HepG2 (cell line): Measurements from ENCODE around the gene CLDN10. TPM values are rescaled to one million over a fixed set of nuclear protein-coding genes. Genes with fewer than 3 reads are reported as not detected.

Source experiments
- ATAC-seq: fragments of 200-7000 bp; cut with Tn5 transposase; 3 replicates; pipeline ENCODE4 v1.9.1; 2020; ENCODE audit warnings: mild to moderate bottlenecking, moderate library complexity
- BruUV-seq: library from RNA; stranded (reverse); fragments of 400-500 nt; replicated peaks from 2 replicates; lab custom pipeline; 2021; lab: Mats Ljungman, UMichigan
- CTCF ChIA-PET: fragments of 300-600 bp; formaldehyde crosslinking; extraction: SDS; loops from one replicate; lab custom pipeline; 2021; ENCODE audit warnings: low total read pairs, inconsistent platforms, low intra/inter-chr PET ratio; lab: Yijun Ruan, JAX
- POLR2A ChIA-PET: fragments of 350-600 bp; sonication (Branson Sonifier 250); formaldehyde crosslinking; loops from one replicate; lab custom pipeline; 2020; ENCODE audit warnings: antibody characterized with exemption, inconsistent platforms; lab: Yijun Ruan, JAX
- DNase-seq: peaks from one replicate; pipeline ENCODE4 v3.0.0-alpha.2; 2015; ENCODE audit warnings: low spot score
- FAIRE-seq: peaks from 3 replicates; lab custom pipeline; 2011; peaks lifted over from hg19 to GRCh38; lab: Jason Lieb, UNC
- H2AFZ ChIP-seq: one replicate; pipeline ENCODE4 v1.6.1; 2011; ENCODE audit warnings: low read length, inconsistent platforms
- H3K27ac ChIP-seq: fragments of 300-600 bp; 3 replicates; pipeline ENCODE4 v1.8.0; 2011; ENCODE audit warnings: mixed run types, mild to moderate bottlenecking, mixed read lengths, low read length, inconsistent platforms; ENCODE audit not compliant: insufficient read depth; ENCODE audit errors: extremely low read length
- H3K27me3 ChIP-seq, 2 experiments: fragments of 200-600 bp in 1 of 2; 2 replicates in 1 of 2; 3 replicates in 1 of 2; pipeline versions ENCODE4 v1.6.0 to v1.8.0; 2011; ENCODE audit warnings: low read length in 2 of 2, mild to moderate bottlenecking in 2 of 2, moderate library complexity in 2 of 2, inconsistent platforms in 1 of 2; ENCODE audit not compliant: insufficient read depth in 2 of 2, control insufficient read depth in 1 of 2
- H3K36me3 ChIP-seq, 2 experiments: fragments of 200-600 bp in 1 of 2; replicated peaks in 1 of 2; 2 replicates in 1 of 2; 3 replicates in 1 of 2; pipeline versions ENCODE4 v1.5.1 to v1.8.0; 2011; ENCODE audit warnings: low read length in 2 of 2, inconsistent platforms in 1 of 2; ENCODE audit not compliant: insufficient read depth in 2 of 2, control insufficient read depth in 1 of 2
- H3K4me1 ChIP-seq: 2 replicates; pipeline ENCODE4 v1.5.1; 2012; ENCODE audit warnings: low read length, inconsistent platforms; ENCODE audit not compliant: insufficient read depth
- H3K4me2 ChIP-seq: 2 replicates; pipeline ENCODE4 v1.6.0; 2011; ENCODE audit warnings: low read depth, low read length, inconsistent platforms
- H3K4me3 ChIP-seq, 3 experiments: fragments of 200-600 bp in 1 of 3; sonication (generic), shearing (Covaris generic) in 1 of 3; replicated peaks in 1 of 3; 2 replicates each; pipeline ENCODE4 v1.5.1; 2011 to 2016; ENCODE audit warnings: low read length in 3 of 3, inconsistent platforms in 2 of 3, low read depth in 2 of 3, mild to moderate bottlenecking in 2 of 3, control low read depth in 1 of 3, mixed read lengths in 1 of 3; ENCODE audit not compliant: insufficient read depth in 1 of 3
- H3K79me2 ChIP-seq: one replicate; pipeline ENCODE4 v1.6.1; 2011; ENCODE audit warnings: low read length, inconsistent platforms; ENCODE audit not compliant: insufficient read depth
- H3K9ac ChIP-seq: 2 replicates; pipeline ENCODE4 v1.6.0; 2011; ENCODE audit warnings: mild to moderate bottlenecking, low read depth, low read length, inconsistent platforms; ENCODE audit not compliant: insufficient read depth
- H3K9me3 ChIP-seq: 2 replicates; pipeline ENCODE4 v1.5.1; 2012; ENCODE audit warnings: mild to moderate bottlenecking, low read length
- H4K20me1 ChIP-seq: 2 replicates; pipeline ENCODE4 v1.6.0; 2011; ENCODE audit warnings: inconsistent platforms, mild to moderate bottlenecking, low read length, moderate library complexity; ENCODE audit not compliant: insufficient read depth
- GZF1 ChIP-seq: sonication (generic); formaldehyde crosslinking; IDR thresholded peaks from 2 replicates; pipeline ENCODE4 v1.5.1; 2020; ENCODE audit warnings: mild to moderate bottlenecking, missing genetic modification reagents
- NCOA1 ChIP-seq: sonication (generic); formaldehyde crosslinking; IDR thresholded peaks from 2 replicates; pipeline ENCODE4 v1.9.0; 2021; ENCODE audit warnings: missing genetic modification reagents
- NFKBIZ ChIP-seq: IDR thresholded peaks from 2 replicates; pipeline ENCODE4 v1.6.1; 2018; ENCODE audit warnings: missing genetic modification reagents, missing compliant biosample characterization
- SNRNP70 ChIP-seq: fragments of 200-400 bp; formaldehyde crosslinking; IDR thresholded peaks from 2 replicates; pipeline ENCODE4 v1.6.1; 2017; ENCODE audit warnings: mild to moderate bottlenecking, low read depth, low read length, moderate library complexity
- SP4 ChIP-seq: sonication (generic); formaldehyde crosslinking; IDR thresholded peaks from 2 replicates; pipeline ENCODE4 v1.8.1; 2023; ENCODE audit warnings: mild to moderate bottlenecking, missing genetic modification reagents
- ZNF337 ChIP-seq: sonication (generic); formaldehyde crosslinking; IDR thresholded peaks from 2 replicates; pipeline ENCODE4 v1.5.1; 2020; ENCODE audit warnings: missing genetic modification reagents, low read depth, mild to moderate bottlenecking, borderline replicate concordance
- WGBS: methylation state at CpG from one replicate; pipeline ENCODE4 v1.1.6; 2017; ENCODE audit warnings: low lambda C conversion rate; 5-methylcytosine and 5-hydroxymethylcytosine counted together
- in situ Hi-C: cut with HindIII; loops from 2 replicates; pipeline ENCODE4 v1.10.0; 2017; ENCODE audit warnings: low pct_unique_long_range_greater_than_20kb; ENCODE audit not compliant: extremely low pct_ligation_motif_present
- intact Hi-C: fragments of 100-400 bp; cut with micrococcal nuclease; formaldehyde crosslinking; loops from one replicate; pipeline ENCODE4 v1.10.0; 2022; ENCODE audit not compliant: unreplicated experiment
- polyA plus RNA-seq, 8 experiments: library from polyadenylated mRNA; depleted of rRNA in 3 of 8; stranded (reverse) in 7 of 8; unstranded in 1 of 8; fragments of >200 nt; fragmentation: Illumina TruSeq in 4 of 8; extraction: Trizol in 4 of 8; gene quantifications; 2 replicates each; pipeline versions ENCODE4 v1.2.1 to v1.2.3, GENCODE V29; 2011 to 2016; ENCODE audit warnings: low read depth in 4 of 8, missing spikeins in 1 of 8, mixed read lengths in 1 of 8; ENCODE audit not compliant: insufficient read depth in 1 of 8
- total RNA-seq, 5 experiments: library from RNA; depleted of rRNA; stranded (reverse); fragments of >200 nt; fragmentation: Illumina TruSeq; extraction: Trizol; gene quantifications; 2 replicates each; pipeline ENCODE4 v1.2.3, GENCODE V29; 2016; ENCODE audit warnings: low read depth in 1 of 5
- TF ChIP-seq, protein P1 (sequence below): sonication (generic); formaldehyde crosslinking; IDR thresholded peaks from 2 replicates; pipeline ENCODE4 v1.5.0; 2020; ENCODE audit warnings: mild to moderate bottlenecking, missing genetic modification reagents

CLDN10 gene
- total and polyA plus RNA-seq, 2 of the 13 experiments (the other 11 are each of a cell fraction or from before 2014, with no cell fraction given) = not detected

DNA sequence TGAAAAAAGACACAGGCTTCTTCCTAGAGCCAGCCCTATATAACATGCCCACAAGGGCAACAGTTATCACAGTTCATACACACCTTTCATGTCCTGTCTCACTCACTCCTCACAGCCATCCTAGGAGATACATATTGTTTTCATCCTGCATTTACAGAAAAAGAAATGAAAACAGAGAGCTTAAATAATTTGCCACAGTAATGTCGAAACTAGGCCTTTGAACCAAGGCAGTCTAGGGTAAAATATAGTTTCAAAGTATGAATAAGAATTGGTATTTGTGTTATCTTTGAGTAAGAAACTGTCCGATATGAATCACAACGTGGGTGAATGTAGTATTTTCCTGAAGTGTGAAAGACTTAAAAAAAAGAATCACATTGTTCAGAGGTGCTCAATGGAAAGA lies 26.8 kb downstream of the CLDN10 start (continued):
- no peak for TF ChIP-seq ZNF337 (CRISPR knock-in tag)

DNA sequence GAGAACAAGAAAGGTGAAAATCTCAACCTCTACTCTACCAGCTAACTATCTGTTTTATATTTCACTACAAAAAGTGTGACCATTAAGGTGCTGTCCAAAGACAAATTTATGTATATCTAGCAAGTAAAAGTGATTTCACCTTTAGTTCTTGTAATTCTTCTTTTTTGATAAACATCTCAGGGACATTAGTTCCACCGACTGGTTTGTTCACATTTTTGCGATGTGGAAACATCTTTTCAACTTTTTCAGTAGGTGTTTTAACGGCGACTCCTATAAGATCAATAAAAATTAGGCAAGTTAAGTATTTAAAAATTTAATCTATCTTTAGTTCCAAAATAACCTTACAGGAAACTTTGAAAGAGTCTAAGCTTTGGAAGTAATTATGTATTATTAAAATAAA lies 33.3 kb downstream of the CLDN10 start:
- FAIRE-seq (no peak), DNase-seq (no peak), ATAC-seq (no peak)
- WGBS = 95% methylated on average over 4 of the region's 4 CpGs
- Histone ChIP-seq H3K9ac (no peak overlapping the region), H3K4me3 (no peak overlapping the region), H3K27me3 (no peaks in the 10 kb centered on the region), H2AFZ (no peak overlapping the region), H3K36me3 (peaks cover 10 to 47% of the 10 kb centered on the region in 2 experiments; a peak in 4 of 5 replicates), H3K4me1 (no peaks in the 10 kb centered on the region), H3K79me2 (no peaks in the 10 kb centered on the region), H3K9me3 (no peaks in the 10 kb centered on the region), H3K27ac (no peak overlapping the region), H3K4me2 (no peak overlapping the region), H4K20me1 (no peaks in the 10 kb centered on the region)
- TF ChIP-seq SP4 (CRISPR knock-in tag) (no peak), NFKBIZ (CRISPR knock-in tag) (no peak), GZF1 (no peak), NCOA1 (CRISPR knock-in tag) (no peak), SNRNP70 (no peak)
- TF ChIP-seq, protein P1, sequence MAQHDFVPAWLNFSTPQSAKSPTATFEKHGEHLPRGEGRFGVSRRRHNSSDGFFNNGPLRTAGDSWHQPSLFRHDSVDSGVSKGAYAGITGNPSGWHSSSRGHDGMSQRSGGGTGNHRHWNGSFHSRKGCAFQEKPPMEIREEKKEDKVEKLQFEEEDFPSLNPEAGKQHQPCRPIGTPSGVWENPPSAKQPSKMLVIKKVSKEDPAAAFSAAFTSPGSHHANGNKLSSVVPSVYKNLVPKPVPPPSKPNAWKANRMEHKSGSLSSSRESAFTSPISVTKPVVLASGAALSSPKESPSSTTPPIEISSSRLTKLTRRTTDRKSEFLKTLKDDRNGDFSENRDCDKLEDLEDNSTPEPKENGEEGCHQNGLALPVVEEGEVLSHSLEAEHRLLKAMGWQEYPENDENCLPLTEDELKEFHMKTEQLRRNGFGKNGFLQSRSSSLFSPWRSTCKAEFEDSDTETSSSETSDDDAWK (CRISPR knock-in tag) = no peak
- in situ Hi-C loops (no loop called here), intact Hi-C loops (no loop called here)
- ChIA-PET CTCF (no interaction called here), POLR2A (no interaction called here)
- no TSS peak for BruUV-seq
